CD14-positive monocyte (primary cell): ENCODE measurements around the gene SRR. TPM values are rescaled to one million over a fixed set of nuclear protein-coding genes. Genes with fewer than 3 reads are reported as not detected.
A peak's percentile ranks its signal among the peaks of the same experiment; 100 is the strongest.

ENCODE experiments used
- DNase-seq, 3 donors: peaks; one replicate each; pipeline ENCODE4 v3.0.0-alpha.2; 2011 to 2022
- H2AFZ ChIP-seq: 2 replicates; pipeline ENCODE4 v1.6.0; 2012; ENCODE audit warnings: mild to moderate bottlenecking, low read depth, low read length, inconsistent platforms; ENCODE audit not compliant: insufficient read depth, poor library complexity, severe bottlenecking
- H3K27ac ChIP-seq, 2 donors: 1 replicate in 1 of 2; 2 replicates in 1 of 2; pipeline ENCODE4 v1.5.1; 2012 to 2013; ENCODE audit warnings: low read length in 2 of 2, control low read depth in 1 of 2, inconsistent platforms in 1 of 2, low read depth in 1 of 2, mild to moderate bottlenecking in 1 of 2
- H3K27me3 ChIP-seq, 2 donors: one replicate each; pipeline versions ENCODE4 v1.6.0 to v1.6.1; 2011 to 2013; ENCODE audit warnings: low read length in 2 of 2; ENCODE audit not compliant: control insufficient read depth in 2 of 2, insufficient read depth in 2 of 2
- H3K36me3 ChIP-seq, 2 donors: replicated peaks in 1 of 2; 1 replicate in 1 of 2; 2 replicates in 1 of 2; pipeline versions ENCODE4 v1.5.1 to v1.6.1; 2012 to 2013; ENCODE audit warnings: low read length in 2 of 2, control low read depth in 1 of 2, inconsistent platforms in 1 of 2, mild to moderate bottlenecking in 1 of 2; ENCODE audit not compliant: insufficient read depth in 2 of 2, control insufficient read depth in 1 of 2
- H3K4me1 ChIP-seq, 2 donors: 1 replicate in 1 of 2; 2 replicates in 1 of 2; pipeline versions ENCODE4 v1.5.1 to v1.6.1; 2012 to 2013; ENCODE audit warnings: low read length in 2 of 2, control low read depth in 1 of 2, inconsistent platforms in 1 of 2, mild to moderate bottlenecking in 1 of 2, moderate library complexity in 1 of 2; ENCODE audit not compliant: insufficient read depth in 2 of 2, control insufficient read depth in 1 of 2
- H3K4me2 ChIP-seq: replicated peaks from 2 replicates; pipeline ENCODE3; 2012; ENCODE audit warnings: low read length, moderate library complexity, mild to moderate bottlenecking; ENCODE audit not compliant: poor library complexity, severe bottlenecking; ENCODE audit errors: extremely low read depth
- H3K4me3 ChIP-seq, 3 experiments: fragments of 200-600 bp in 1 of 3; sonication (generic) in 1 of 3; replicated peaks in 1 of 3; 1 replicate in 2 of 3; 2 replicates in 1 of 3; pipeline ENCODE4 v1.5.1; 2011 to 2013; ENCODE audit warnings: low read length in 3 of 3, mild to moderate bottlenecking in 3 of 3, control low read depth in 2 of 3, low read depth in 2 of 3, inconsistent platforms in 1 of 3, moderate library complexity in 1 of 3
- H3K79me2 ChIP-seq: 2 replicates; pipeline ENCODE4 v1.6.0; 2012; ENCODE audit warnings: mild to moderate bottlenecking, control low read depth, inconsistent platforms, low read length, moderate library complexity; ENCODE audit not compliant: insufficient read depth
- H3K9ac ChIP-seq: 2 replicates; pipeline ENCODE4 v1.6.0; 2017; ENCODE audit warnings: low read length, mild to moderate bottlenecking; ENCODE audit not compliant: insufficient read depth, poor library complexity, severe bottlenecking
- H3K9me3 ChIP-seq, 2 donors: replicated peaks in 1 of 2; 1 replicate in 1 of 2; 2 replicates in 1 of 2; pipeline versions ENCODE4 v1.5.1 to v1.6.1; 2012 to 2013; ENCODE audit warnings: low read length in 2 of 2, control low read depth in 1 of 2; ENCODE audit not compliant: control insufficient read depth in 1 of 2, insufficient read depth in 1 of 2
- H4K20me1 ChIP-seq: 2 replicates; pipeline ENCODE4 v1.6.0; 2012; ENCODE audit warnings: mild to moderate bottlenecking, low read length, control low read depth, moderate library complexity; ENCODE audit not compliant: insufficient read depth
- H3K27ac Mint-ChIP-seq, 7 donors: one replicate each; pipeline ENCODE4 v1.8.0; 2020; ENCODE audit warnings: mild to moderate bottlenecking in 7 of 7, mixed read lengths in 7 of 7, moderate library complexity in 6 of 7, inconsistent platforms in 2 of 7
- H3K27me3 Mint-ChIP-seq, 3 donors: one replicate each; pipeline ENCODE4 v1.8.0; 2021 to 2022; ENCODE audit warnings: low read depth in 3 of 3, mild to moderate bottlenecking in 3 of 3, mixed read lengths in 3 of 3, moderate library complexity in 3 of 3, inconsistent platforms in 1 of 3
- H3K36me3 Mint-ChIP-seq, 2 donors: one replicate each; pipeline ENCODE4 v1.8.0; 2020; ENCODE audit warnings: mixed read lengths in 2 of 2, inconsistent platforms in 1 of 2, mild to moderate bottlenecking in 1 of 2
- H3K4me1 Mint-ChIP-seq: one replicate; pipeline ENCODE4 v1.8.0; 2020; ENCODE audit warnings: mild to moderate bottlenecking, mixed read lengths
- H3K4me3 Mint-ChIP-seq, 2 donors: one replicate each; pipeline ENCODE4 v1.8.0; 2020; ENCODE audit warnings: mild to moderate bottlenecking in 2 of 2, mixed read lengths in 2 of 2, moderate library complexity in 1 of 2
- H3K9me3 Mint-ChIP-seq, 7 donors: one replicate each; pipeline ENCODE4 v1.8.0; 2020 to 2022; ENCODE audit warnings: mixed read lengths in 7 of 7, mild to moderate bottlenecking in 6 of 7, moderate library complexity in 6 of 7, inconsistent platforms in 2 of 7
- CTCF ChIP-seq: fragments of 200-600 bp; IDR thresholded peaks from one replicate; pipeline ENCODE4 v1.8.0; 2022; ENCODE audit warnings: antibody characterized with exemption, mild to moderate bottlenecking
- WGBS: methylation state at CpG from one replicate; pipeline ENCODE4 v1.1.5; 2013; ENCODE audit warnings: missing lambda C conversion rate; ENCODE audit not compliant: insufficient coverage; 5-methylcytosine and 5-hydroxymethylcytosine counted together
- intact Hi-C, 2 donors: fragments of 100-400 bp; cut with micrococcal nuclease; formaldehyde crosslinking; loops; one replicate each; pipeline versions ENCODE4 v1.15.0 to v1.15.1; 2023
- polyA plus RNA-seq, 3 donors: library from polyadenylated mRNA; depleted of rRNA in 1 of 3; unstranded in 2 of 3; stranded (reverse) in 1 of 3; fragments of 300-500 nt in 2 of 3; fragments of >200 nt in 1 of 3; fragmentation: Illumina TruSeq in 2 of 3; gene quantifications; 1 replicate in 2 of 3; 2 replicates in 1 of 3; pipeline ENCODE4 v1.2.3, GENCODE V29; 2012 to 2021

SRR gene
- polyA plus RNA-seq, 3 donors: 3.4 to 5.7 (median 3.7) TPM

- peak overlapping the region; percentile 91 for H3K4me2 ChIP-seq
- Mint-ChIP-seq H3K4me1 (peaks cover 26% of the 10 kb centered on the region), H3K9me3 (no peaks in the 10 kb centered on the region), H3K4me3 (peak overlapping the region; percentile 85 to 89), H3K27me3 (peaks cover 0 to 2% (median 1%) of the 10 kb centered on the region in 3 donors), H3K36me3 (peaks cover 28 to 29% of the 10 kb centered on the region in 2 donors), H3K27ac (peak overlapping the region; percentile 37 to 87 (median 67))
- peak overlapping the region; percentile 34 to 86 for H3K27ac ChIP-seq
- H4K20me1 ChIP-seq: peaks cover 6% of the 10 kb centered on the region
- H3K4me3 ChIP-seq: peak overlapping the region; percentile 76 to 97 (median 95)
- H3K9ac ChIP-seq: peak overlapping the region; percentile 89
- no CpG with 5 or more reads among the region's 12 CpGs for WGBS
- intact Hi-C loops: loop anchor here in 1 of 2 donors (5.0 kb wide), 1 partner anchor 35 kb away; the partner anchor contains the start of genes SGSM2 and TSR1
- peaks cover 14 to 27% of the 10 kb centered on the region in 2 donors for H3K4me1 ChIP-seq
- peak overlapping the region; percentile 95 for H2AFZ ChIP-seq
- DNase-seq: peak in 1 of 3 donors; percentile 5
- peaks cover 27% of the 10 kb centered on the region for H3K79me2 ChIP-seq
- H3K36me3 ChIP-seq: peaks cover 18 to 24% of the 10 kb centered on the region in 2 donors
- H3K27me3 ChIP-seq: no peaks in the 10 kb centered on the region
- TF ChIP-seq CTCF: no peak
- no peaks in the 10 kb centered on the region for H3K9me3 ChIP-seq
Measured at GRCh38 chr17:2302778-2303203, 959 bp upstream of the SRR start.

GRCh38 chr17:2304931-2305330 is 1.2 kb downstream of the SRR start:
- DNase-seq: peak; percentile 11 to 37 (median 22)
- Histone ChIP-seq H3K4me1 (peaks cover 14 to 27% of the 10 kb centered on the region in 2 donors), H3K27ac (peak overlapping the region in 1 of 2 donors; percentile 0), H3K9me3 (no peaks in the 10 kb centered on the region), H3K79me2 (peaks cover 27% of the 10 kb centered on the region), H4K20me1 (peaks cover 6% of the 10 kb centered on the region), H2AFZ (no peak overlapping the region), H3K4me3 (no peak overlapping the region), H3K27me3 (no peaks in the 10 kb centered on the region), H3K36me3 (peaks cover 4 to 5% of the 10 kb centered on the region in 2 donors), H3K9ac (no peak overlapping the region), H3K4me2 (no peak overlapping the region)
- intact Hi-C loops: loop anchor here in 1 of 2 donors (5.0 kb wide), 1 partner anchor 32 kb away; the partner anchor contains the start of genes SGSM2 and TSR1
- WGBS: no CpG with 5 or more reads among the region's 4 CpGs
- Mint-ChIP-seq H3K27me3 (peaks cover 0 to 2% (median 1%) of the 10 kb centered on the region in 3 donors), H3K4me1 (peaks cover 26% of the 10 kb centered on the region), H3K4me3 (no peak overlapping the region), H3K36me3 (peaks cover 10 to 13% of the 10 kb centered on the region in 2 donors), H3K9me3 (no peaks in the 10 kb centered on the region), H3K27ac (peak overlapping the region in 6 of 7 donors; percentile 9 to 85 (median 74))
- no peak for TF ChIP-seq CTCF
